NCI-H510A treated with DMSO at 0.1 percent for 48 hours (cell line): ENCODE results near the gene GLIS1.

Experiments
- DNase-seq: peaks from one replicate; lab custom pipeline; 2025; lab: John Stamatoyannopoulos, UW

Gene GLIS1

GRCh38 chr1:53508991-53509666, 229.8 kb downstream of the GLIS1 start:
- no peak for DNase-seq

- DNase-seq: no peak
Measured at GRCh38 chr1:53508056-53508990, 230.6 kb downstream of the GLIS1 start.

- DNase-seq: no peak
Measured at GRCh38 chr1:53507116-53507820, 231.7 kb downstream of the GLIS1 start.

GRCh38 chr1:53506355-53507050, 232.5 kb downstream of the GLIS1 start:
- DNase-seq: no peak

DNA sequence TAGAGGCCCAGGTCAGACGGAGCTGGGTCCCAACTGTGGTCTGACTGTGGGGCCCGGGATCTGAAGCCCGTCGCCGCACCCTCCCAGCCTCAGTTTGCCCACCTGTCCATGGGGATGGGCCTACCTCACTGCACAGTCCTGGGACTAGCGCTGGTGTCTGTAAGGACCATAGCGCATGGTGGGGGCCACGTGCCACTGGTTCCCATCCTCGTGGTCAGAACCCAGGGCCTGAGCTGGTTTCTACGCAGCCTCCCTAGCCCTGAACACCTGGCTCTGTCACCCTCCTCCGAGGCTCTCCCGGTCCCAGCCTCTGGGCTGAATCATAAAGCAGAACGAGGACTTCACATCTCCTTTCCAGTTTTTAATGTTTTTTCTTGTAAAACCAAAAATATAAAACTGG, 233.1 kb downstream of the GLIS1 start:
- no peak for DNase-seq

- DNase-seq: no peak
Measured at GRCh38 chr1:53505401-53505800, 233.6 kb downstream of the GLIS1 start.

DNA sequence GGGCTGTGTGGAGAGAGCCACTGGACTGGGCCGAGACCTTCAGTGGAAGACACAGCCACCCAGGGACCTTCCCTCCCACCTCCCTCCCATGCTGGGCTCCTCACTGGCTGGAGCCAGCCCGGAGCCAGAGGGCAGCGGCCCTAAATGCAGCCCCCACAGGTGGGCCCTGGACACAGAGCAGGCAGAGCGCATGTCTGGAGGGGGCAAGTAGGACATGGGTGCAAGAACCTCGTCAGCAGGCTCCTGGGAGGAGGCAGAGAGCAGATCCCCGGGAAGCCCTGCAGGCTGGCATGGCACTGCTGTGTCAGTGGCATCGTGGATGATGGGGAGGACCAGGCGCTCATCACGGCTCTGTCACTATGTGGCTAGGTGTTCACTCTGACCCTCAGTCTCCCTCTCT, 234.1 kb downstream of the GLIS1 start:
- DNase-seq: no peak

DNA sequence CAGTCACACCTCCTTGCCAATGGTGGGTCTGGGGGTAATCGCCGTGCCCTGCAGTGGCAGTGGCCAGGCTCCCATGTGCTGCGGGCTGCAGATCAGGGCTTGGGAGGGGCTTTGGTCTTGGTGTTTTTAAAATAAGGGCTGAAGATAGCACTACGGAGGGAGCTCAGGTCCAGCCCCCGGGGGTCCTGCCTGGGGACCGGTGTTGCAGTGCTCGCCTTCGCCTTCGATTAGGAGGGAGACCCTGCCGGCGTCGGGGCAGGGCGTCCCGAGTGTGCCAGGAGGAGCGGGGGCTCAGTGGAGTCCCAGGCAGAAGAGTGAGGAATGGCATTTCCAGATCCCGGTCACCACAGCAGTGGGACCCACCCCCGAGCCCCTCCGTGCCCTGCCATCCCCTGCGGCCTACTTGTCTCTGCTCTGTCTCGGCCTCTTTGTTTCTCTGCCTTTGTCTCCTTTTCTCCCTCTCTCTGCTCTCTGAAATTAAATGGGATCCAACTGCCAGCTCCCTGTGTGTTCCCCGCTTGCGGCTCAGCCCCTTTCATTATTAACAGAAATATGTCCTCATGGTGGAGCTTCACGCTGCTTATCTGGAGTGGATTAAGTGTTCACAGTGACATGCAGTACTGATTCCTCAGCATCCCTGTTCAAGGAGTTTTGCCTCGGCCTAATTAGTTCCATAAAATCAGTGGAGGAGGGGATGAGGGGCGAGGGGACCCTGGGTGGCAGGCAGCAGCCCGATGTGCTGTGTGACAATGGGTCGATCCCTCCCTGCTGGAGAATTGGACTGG, 235.3 kb downstream of the GLIS1 start:
- no peak for DNase-seq

DNA sequence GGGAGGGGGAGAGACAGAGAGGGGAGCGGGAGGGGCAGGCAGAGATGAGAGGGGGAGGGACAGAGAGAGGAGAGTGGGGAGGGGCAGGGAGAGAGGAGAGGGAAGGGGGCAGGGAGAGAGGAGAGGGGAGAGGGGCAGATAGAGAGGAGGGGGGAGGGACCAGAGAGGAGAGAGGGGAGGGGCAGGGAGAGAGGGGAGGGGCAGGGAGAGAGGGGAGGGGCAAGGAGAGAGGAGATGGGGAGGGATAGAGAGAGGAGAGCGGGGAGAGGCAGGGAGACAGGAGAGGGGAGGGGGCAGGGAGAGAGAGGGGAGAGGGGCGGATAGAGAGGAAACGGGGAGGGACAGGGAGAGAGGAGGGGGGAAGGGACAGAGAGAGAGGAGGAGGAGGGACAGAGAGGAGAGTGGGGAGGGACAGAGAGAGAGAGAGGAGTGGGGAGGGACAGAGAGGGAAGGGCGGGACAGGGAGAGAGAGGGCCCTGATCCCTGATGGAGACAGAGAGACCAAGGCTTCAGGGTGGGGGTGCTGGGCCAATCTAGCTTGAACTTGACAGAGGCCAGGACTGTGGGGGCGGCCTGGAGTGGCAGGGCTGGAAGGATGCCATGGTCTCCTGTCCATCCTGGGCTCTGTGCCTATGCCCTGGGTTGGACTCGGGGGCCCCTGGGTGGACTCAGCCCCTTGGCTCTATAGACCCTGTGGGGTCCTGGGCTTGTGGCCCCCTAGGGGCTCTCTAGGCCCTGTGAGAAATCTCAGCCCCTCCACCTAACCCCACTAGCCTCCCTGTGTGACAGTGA, 236.1 kb downstream of the GLIS1 start:
- DNase-seq: peak; percentile 57

DNA sequence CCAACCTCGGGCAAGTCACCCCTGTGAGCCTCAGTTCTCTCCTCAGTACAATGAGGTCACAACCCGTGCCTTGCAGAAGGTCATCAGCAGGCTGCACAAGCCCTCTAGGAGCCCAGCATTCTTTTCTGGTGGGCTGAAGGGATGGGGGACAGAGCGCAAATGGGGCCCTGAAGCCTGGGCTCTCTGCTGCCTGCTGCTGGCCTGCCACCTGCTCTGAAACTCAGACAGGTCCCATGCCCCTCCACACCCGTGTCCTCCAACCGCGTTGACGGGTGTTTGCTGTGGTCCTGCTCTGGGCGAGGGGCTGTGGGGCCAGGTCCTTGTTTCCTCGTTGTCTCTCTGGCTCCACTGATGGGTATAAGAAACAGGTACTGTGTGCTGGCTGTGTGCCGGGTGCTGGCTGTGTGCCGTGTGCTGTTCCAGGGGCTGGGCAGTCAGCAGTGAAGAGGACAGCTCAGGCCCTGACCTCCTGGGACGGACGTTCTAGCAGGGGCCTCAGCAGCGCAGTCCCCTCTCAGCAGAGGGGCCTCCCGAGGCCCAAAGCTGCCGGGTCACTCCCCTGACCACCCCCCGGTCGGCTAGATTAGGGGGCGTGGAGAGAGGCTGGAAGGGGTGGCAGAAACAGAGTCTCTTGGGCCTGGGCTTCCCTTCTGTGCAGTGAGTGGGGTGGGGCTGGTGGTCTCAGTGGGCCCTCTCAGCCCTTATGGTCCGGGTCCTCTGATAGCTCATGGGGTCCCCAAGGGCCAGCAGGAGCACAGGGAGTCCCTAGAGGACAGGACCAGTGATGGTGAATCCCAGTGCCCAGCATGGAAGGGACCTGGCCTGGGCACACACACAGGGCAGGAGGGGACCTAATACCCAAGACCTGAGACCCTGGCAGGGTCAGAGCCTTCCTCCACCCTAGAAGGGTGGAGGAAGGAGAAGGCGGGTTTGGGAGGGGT, 237.6 kb downstream of the GLIS1 start:
- DNase-seq: no peak

GRCh38 chr1:53500204-53501064, 238.5 kb downstream of the GLIS1 start:
- no peak for DNase-seq

DNA sequence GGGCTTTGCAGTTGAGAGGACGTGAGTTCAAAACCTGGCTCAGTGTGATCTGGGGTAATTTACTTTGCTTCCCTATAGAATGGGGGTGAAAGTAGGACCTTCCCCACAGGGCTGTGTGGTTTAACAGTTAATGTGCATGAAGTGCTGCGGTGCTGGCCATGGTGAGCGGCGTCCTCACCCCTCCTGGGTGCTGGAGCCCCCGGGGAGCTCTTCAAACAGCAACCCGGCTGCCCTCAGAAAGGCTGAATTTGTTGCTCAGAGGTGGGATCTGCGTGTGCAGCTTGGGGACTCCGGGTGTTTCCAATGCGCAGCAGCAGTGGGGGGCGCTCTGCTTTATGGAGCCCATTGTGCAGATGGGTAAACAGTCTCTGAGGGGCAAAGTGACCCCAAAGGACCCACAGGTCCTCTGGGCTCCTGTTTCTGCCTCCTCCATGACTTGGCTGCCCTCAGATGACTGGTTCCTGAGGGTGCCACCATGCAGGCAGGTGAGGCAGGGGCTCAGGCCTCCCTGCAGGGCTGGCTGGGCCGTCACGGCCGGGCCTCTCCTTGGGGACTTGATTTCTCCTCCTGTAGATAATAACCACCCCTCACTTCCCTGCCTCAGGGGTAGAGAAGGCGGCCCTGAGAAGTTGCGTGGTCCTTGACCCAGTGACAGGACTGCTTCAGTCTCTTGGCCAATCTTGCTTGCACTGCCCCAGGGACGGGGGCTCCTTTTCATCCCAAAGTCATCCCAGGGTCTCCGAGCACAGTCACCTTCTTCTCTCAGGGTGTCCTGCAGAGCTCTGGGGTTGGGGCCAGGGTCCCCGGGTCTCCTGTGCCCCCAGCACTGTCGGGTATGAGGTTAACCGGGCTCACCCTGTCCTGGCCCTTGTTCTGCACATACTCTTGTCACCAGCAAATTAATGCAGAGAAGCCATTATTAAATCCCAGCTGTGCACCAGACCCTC, 239.4 kb downstream of the GLIS1 start:
- DNase-seq: no peak

GRCh38 chr1:53498555-53499131, 240.3 kb downstream of the GLIS1 start:
- no peak for DNase-seq

DNA sequence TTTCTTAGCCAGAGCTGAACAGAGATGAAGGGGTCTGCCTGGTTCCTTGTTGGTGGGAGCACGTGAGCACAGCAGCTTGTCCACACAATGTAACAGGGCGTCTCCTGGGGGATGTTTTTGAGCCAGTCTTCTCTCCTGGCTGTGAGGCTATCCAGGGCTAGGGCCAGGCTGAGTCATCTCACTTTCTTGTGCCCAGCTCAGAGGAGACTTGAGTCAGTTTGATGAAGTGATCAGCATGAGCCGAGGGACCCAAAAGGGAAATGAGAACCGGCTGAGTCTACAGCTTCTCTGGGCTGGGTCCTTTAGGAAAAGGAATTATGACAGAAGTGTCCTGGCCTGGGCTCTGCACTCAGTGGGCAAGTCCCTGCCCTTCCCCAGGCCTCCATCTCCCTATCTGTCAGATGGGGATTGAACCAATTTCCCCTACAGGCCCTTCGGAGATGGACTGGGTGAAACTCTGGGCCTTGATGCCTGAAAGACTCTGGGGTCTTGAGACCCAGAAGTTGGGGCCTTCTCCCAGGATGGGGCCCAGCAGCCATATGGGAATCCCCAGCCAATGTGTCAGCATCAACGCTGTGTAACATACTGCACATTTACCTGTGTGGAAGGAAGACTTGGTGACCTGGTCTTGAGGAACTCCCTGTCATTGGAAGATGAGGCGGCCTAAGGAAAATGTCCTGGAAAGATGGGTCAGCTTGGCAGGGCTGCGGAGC, 243.2 kb downstream of the GLIS1 start:
- DNase-seq: no peak

- no peak for DNase-seq
Measured at GRCh38 chr1:53490351-53490750, 248.6 kb downstream of the GLIS1 start.

GRCh38 chr1:53486395-53487026, 252.5 kb downstream of the GLIS1 start:
- DNase-seq: no peak
